ENCODE results near the gene MOV10L1. TPM values are rescaled to one million over a fixed set of nuclear protein-coding genes. Genes with fewer than 3 reads are reported as not detected.

MOV10L1 gene
- total RNA-seq, 3 donors from 2014 or later = 0.29 to 1.0 (median 0.49) TPM

DNA sequence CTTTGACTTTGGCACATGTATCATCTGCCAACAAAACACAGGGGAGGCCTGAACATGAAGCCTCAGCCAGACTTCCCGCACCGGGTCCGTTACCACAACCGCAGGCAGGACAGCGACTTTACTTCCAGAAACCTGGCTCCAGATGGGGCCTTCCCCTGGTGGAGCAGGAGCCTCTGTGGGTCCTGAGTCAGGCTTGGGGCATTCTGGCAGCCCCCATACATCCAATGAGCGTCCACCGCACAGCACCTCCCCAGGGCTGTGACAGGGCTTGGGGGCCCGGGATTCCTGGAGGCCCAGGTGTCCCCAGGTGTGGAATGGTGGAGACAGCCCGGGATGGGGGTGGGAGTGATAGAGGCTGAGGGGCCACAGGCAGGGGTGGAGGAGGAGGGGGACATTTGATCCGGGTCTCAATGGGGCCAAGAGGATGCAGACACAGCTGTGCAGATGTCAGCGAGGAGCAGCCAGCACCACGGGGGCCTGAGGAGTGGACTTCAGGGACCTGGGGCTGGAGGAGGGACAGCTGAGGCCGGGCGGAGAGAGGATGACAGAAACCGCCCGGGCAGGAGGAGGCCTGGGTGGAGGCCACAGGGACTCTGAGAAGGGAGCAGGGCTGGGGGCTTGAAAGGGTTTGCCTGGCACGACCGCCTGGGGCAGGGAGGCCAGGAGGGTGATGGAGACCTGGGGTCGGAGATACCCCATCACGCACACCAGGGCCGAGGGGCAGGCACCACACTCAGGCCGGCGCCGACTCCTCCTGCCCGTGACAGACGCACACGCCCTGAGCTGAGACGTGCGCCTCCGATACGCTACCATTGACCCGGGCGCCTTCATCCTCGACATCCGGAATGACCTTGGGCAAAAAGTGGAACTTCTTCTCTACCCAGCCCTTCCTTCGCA lies 40.3 kb upstream of the MOV10L1 start:
- intact Hi-C loops (cut with DNase I, micrococcal nuclease) = no loop called here
- ATAC-seq (no peak), DNase-seq (peak in 2 of 3 donors; percentile 9 to 31)
- Histone ChIP-seq H3K4me1 (ENCODE audit: low read depth) (no peaks in the 10 kb centered on the region), H3K4me3 (no peak overlapping the region), H3K9me3 (peaks cover 4% of the 10 kb centered on the region), H3K36me3 (ENCODE audit: low read depth) (no peaks in the 10 kb centered on the region)
- no peak for TF ChIP-seq CTCF (IDR thresholded peaks at IDR 0.05)

DNA sequence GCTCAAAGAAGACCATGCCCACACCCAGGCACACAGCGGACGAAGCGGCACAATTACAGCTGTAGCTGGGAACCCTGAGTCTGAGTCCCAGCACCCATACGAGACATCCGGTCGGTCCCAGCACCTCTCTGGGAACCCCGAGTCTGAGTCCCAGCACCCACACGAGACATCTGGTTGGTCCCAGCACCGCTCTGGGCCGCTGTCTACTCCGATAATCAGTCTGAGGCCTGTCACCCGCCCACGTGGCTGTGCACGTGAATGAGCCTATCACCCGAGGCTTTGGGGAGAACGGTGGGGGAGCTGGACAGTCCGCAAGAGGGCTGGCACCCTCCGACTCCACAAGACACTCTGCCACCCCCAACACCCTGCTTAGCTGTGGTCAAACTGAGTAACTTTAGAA lies 37.9 kb upstream of the MOV10L1 start:
- intact Hi-C loops (cut with DNase I, micrococcal nuclease) = no loop called here
- H3K4me1 ChIP-seq (ENCODE audit: low read depth) = no peaks in the 10 kb centered on the region

GRCh38 chr22:50053861-50054260 lies 35.9 kb upstream of the MOV10L1 start:
- intact Hi-C loops (cut with DNase I, micrococcal nuclease) = no loop called here
- H3K36me3 ChIP-seq (ENCODE audit: low read depth) = no peaks in the 10 kb centered on the region
- H3K9me3 ChIP-seq = peaks cover 4% of the 10 kb centered on the region
- H3K4me1 ChIP-seq (ENCODE audit: low read depth) = no peaks in the 10 kb centered on the region
- ATAC-seq (peak; percentile 23), DNase-seq (peak in 2 of 3 donors; percentile 2 to 8)
- H3K4me3 ChIP-seq = no peak overlapping the region
- no peak for TF ChIP-seq CTCF (IDR thresholded peaks at IDR 0.05)

More for the DNA sequence above, 37.9 kb upstream of the MOV10L1 start:
- no peak for ATAC-seq
- Histone ChIP-seq H3K4me3 (no peak overlapping the region), H3K9me3 (peaks cover 4% of the 10 kb centered on the region), H3K36me3 (ENCODE audit: low read depth) (no peaks in the 10 kb centered on the region)
- peak in 1 of 3 donors; percentile 16 for DNase-seq
- TF ChIP-seq CTCF (IDR thresholded peaks at IDR 0.05) = no peak

GRCh38 chr22:50056214-50056972 lies 33.4 kb upstream of the MOV10L1 start:
- Histone ChIP-seq H3K4me1 (ENCODE audit: low read depth) (no peaks in the 10 kb centered on the region), H3K4me3 (no peak overlapping the region), H3K9me3 (peaks cover 4% of the 10 kb centered on the region), H3K36me3 (ENCODE audit: low read depth) (no peaks in the 10 kb centered on the region)
- intact Hi-C loops (cut with DNase I, micrococcal nuclease) = no loop called here
- TF ChIP-seq CTCF (IDR thresholded peaks at IDR 0.05) = no peak
- DNase-seq = peak in 2 of 3 donors; percentile 1 to 35
- ATAC-seq = no peak

- intact Hi-C loops (cut with DNase I, micrococcal nuclease) = no loop called here
- no peak for TF ChIP-seq CTCF (IDR thresholded peaks at IDR 0.05)
- Histone ChIP-seq H3K36me3 (ENCODE audit: low read depth) (no peaks in the 10 kb centered on the region), H3K9me3 (peaks cover 4% of the 10 kb centered on the region), H3K4me3 (no peak overlapping the region), H3K4me1 (ENCODE audit: low read depth) (no peaks in the 10 kb centered on the region)
- ATAC-seq (no peak), DNase-seq (peak in 1 of 3 donors; percentile 40)
These were observed 32.3 kb upstream of the MOV10L1 start for GRCh38 chr22:50057278-50058060.
